DND-41 (cell line): Measurements from ENCODE around the gene ABCF3.

Experiments used
- ATAC-seq: fragments of 200-7000 bp; cut with Tn5 transposase; 3 replicates; pipeline ENCODE4 v1.9.1; 2021; ENCODE audit warnings: low read depth; ENCODE audit not compliant: insufficient read depth
- DNase-seq: peaks from one replicate; pipeline ENCODE4 v3.0.0-alpha.2; 2020
- H2AFZ ChIP-seq: 2 replicates; pipeline ENCODE4 v1.6.0; 2012; ENCODE audit warnings: low read depth, low read length
- H3K27ac ChIP-seq: 2 replicates; pipeline ENCODE4 v1.5.1; 2012; ENCODE audit warnings: low read length, inconsistent platforms
- H3K27me3 ChIP-seq: fragments of 200-600 bp; sonication (generic); 2 replicates; pipeline ENCODE4 v1.6.0; 2012; ENCODE audit warnings: low read length, mild to moderate bottlenecking, inconsistent platforms; ENCODE audit not compliant: insufficient read depth, poor library complexity
- H3K36me3 ChIP-seq: 2 replicates; pipeline ENCODE4 v1.5.1; 2012; ENCODE audit warnings: low read length, inconsistent platforms; ENCODE audit not compliant: insufficient read depth
- H3K4me1 ChIP-seq: 2 replicates; pipeline ENCODE4 v1.5.1; 2012; ENCODE audit warnings: mild to moderate bottlenecking, low read length; ENCODE audit not compliant: insufficient read depth
- H3K4me2 ChIP-seq: 2 replicates; pipeline ENCODE4 v1.6.0; 2012; ENCODE audit warnings: mild to moderate bottlenecking, moderate library complexity, low read length, inconsistent platforms; ENCODE audit not compliant: insufficient read depth
- H3K4me3 ChIP-seq, 2 experiments: fragments of 200-600 bp in 1 of 2; shearing (Covaris generic) in 1 of 2; 2 replicates each; pipeline ENCODE4 v1.5.1; 2012 to 2016; ENCODE audit warnings: inconsistent platforms in 2 of 2, low read length in 2 of 2, mild to moderate bottlenecking in 2 of 2, low read depth in 1 of 2, moderate library complexity in 1 of 2
- H3K79me2 ChIP-seq: 2 replicates; pipeline ENCODE4 v1.6.0; 2012; ENCODE audit warnings: low read length, inconsistent platforms; ENCODE audit not compliant: insufficient read depth
- H3K9ac ChIP-seq: 2 replicates; pipeline ENCODE4 v1.6.0; 2012; ENCODE audit warnings: low read depth, mild to moderate bottlenecking, inconsistent platforms, low read length, moderate library complexity
- H3K9me3 ChIP-seq: 2 replicates; pipeline ENCODE4 v1.5.1; 2012; ENCODE audit warnings: low read length, moderate library complexity, mild to moderate bottlenecking, inconsistent platforms; ENCODE audit not compliant: insufficient read depth, severe bottlenecking
- H4K20me1 ChIP-seq: 2 replicates; pipeline ENCODE4 v1.6.0; 2012; ENCODE audit warnings: low read length; ENCODE audit not compliant: insufficient read depth
- CTCF ChIP-seq: IDR thresholded peaks from 2 replicates; pipeline ENCODE4 v1.5.1; 2012; ENCODE audit warnings: borderline replicate concordance, low read length, moderate library complexity, mild to moderate bottlenecking; ENCODE audit not compliant: poor library complexity, severe bottlenecking; ENCODE audit errors: extremely low read depth
- EZH2 ChIP-seq: IDR thresholded peaks from 3 replicates; pipeline ENCODE4 v1.6.1; 2012; ENCODE audit warnings: borderline replicate concordance, low read depth, mild to moderate bottlenecking, moderate library complexity, low read length, inconsistent platforms; ENCODE audit not compliant: severe bottlenecking

The ABCF3 gene

GRCh38 chr3:184168363-184169120 is 17.5 kb upstream of the ABCF3 start:
- no peaks in the 10 kb centered on the region for H3K27me3 ChIP-seq
- no peak overlapping the region for H2AFZ ChIP-seq
- no peak overlapping the region for H3K4me3 ChIP-seq
- H3K79me2 ChIP-seq = peaks cover 1% of the 10 kb centered on the region; the same call in 1 of the 2 replicates
- H3K36me3 ChIP-seq = peaks cover 81% of the 10 kb centered on the region
- peaks cover 17% of the 10 kb centered on the region for H4K20me1 ChIP-seq
- no peaks in the 10 kb centered on the region for H3K4me1 ChIP-seq
- H3K9me3 ChIP-seq = no peaks in the 10 kb centered on the region
- TF ChIP-seq CTCF (no peak), EZH2 (no peak)
- ATAC-seq (no peak), DNase-seq (no peak)
- no peak overlapping the region for H3K27ac ChIP-seq
- H3K4me2 ChIP-seq = no peak overlapping the region
- no peak overlapping the region for H3K9ac ChIP-seq

- peaks cover 8% of the 10 kb centered on the region for H3K4me1 ChIP-seq
- H3K79me2 ChIP-seq = peaks cover 5% of the 10 kb centered on the region
- H3K27ac ChIP-seq = no peak overlapping the region
- no peak overlapping the region for H3K9ac ChIP-seq
- no peak overlapping the region for H3K4me3 ChIP-seq
- no peak overlapping the region for H3K4me2 ChIP-seq
- ATAC-seq = no peak
- no peaks in the 10 kb centered on the region for H3K9me3 ChIP-seq
- H3K27me3 ChIP-seq = no peaks in the 10 kb centered on the region
- TF ChIP-seq CTCF (no peak), EZH2 (no peak)
- peaks cover 68% of the 10 kb centered on the region for H3K36me3 ChIP-seq
- no peak overlapping the region for H2AFZ ChIP-seq
- no peak for DNase-seq
- H4K20me1 ChIP-seq = peaks cover 5% of the 10 kb centered on the region; the same call in 1 of the 2 replicates
Measured at GRCh38 chr3:184169896-184170875, 15.8 kb upstream of the ABCF3 start.

GRCh38 chr3:184171562-184171961 is 14.4 kb upstream of the ABCF3 start:
- H3K9ac ChIP-seq = no peak overlapping the region
- H3K79me2 ChIP-seq = peaks cover 19% of the 10 kb centered on the region
- no peak overlapping the region for H2AFZ ChIP-seq
- H3K4me3 ChIP-seq = no peak overlapping the region
- H3K4me2 ChIP-seq = no peak overlapping the region
- H3K36me3 ChIP-seq = peaks cover 56% of the 10 kb centered on the region
- H3K4me1 ChIP-seq = peaks cover 20% of the 10 kb centered on the region
- H3K9me3 ChIP-seq = no peaks in the 10 kb centered on the region
- H3K27ac ChIP-seq = no peak overlapping the region
- no peak for ATAC-seq
- no peaks in the 10 kb centered on the region for H3K27me3 ChIP-seq
- no peaks in the 10 kb centered on the region; the same call in 1 of the 2 replicates for H4K20me1 ChIP-seq
- TF ChIP-seq CTCF = no peak
- no peak for TF ChIP-seq EZH2
- DNase-seq = no peak
